H1 (cell line): ENCODE results near the gene TAF12. TPM values are rescaled to one million over a fixed set of nuclear protein-coding genes. Genes with fewer than 3 reads are reported as not detected.

Experiments
- CTCF ChIA-PET: fragments of 300-600 bp; sonication (Branson Sonifier 250); formaldehyde crosslinking; loops from one replicate; lab custom pipeline; 2021; ENCODE audit not compliant: partially characterized antibody; lab: Charles Lee
- POLR2A ChIA-PET: fragments of 300-600 bp; sonication (Branson Sonifier 250); formaldehyde crosslinking; loops from one replicate; lab custom pipeline; 2021; ENCODE audit warnings: inconsistent platforms; ENCODE audit not compliant: partially characterized antibody; lab: Charles Lee
- DNase-seq, 2 experiments: peaks; one replicate each; pipeline versions ENCODE4 v3.0.0 to v3.0.0-alpha.2; 2010 to 2022; ENCODE audit warnings: low spot score in 2 of 2, low read depth in 1 of 2, mixed read lengths in 1 of 2
- FAIRE-seq: peaks from 2 replicates; lab custom pipeline; 2011; peaks lifted over from hg19 to GRCh38; lab: Jason Lieb, UNC
- H2AFZ ChIP-seq: 2 replicates; pipeline ENCODE4 v1.8.1; 2012; ENCODE audit warnings: low read length, inconsistent platforms
- H2AK5ac ChIP-seq: 2 replicates; pipeline ENCODE4 v1.6.1; 2013; ENCODE audit warnings: low read depth, low read length
- H2BK120ac ChIP-seq: replicated peaks from 2 replicates; pipeline ENCODE3; 2013; ENCODE audit warnings: low read depth, low read length, inconsistent platforms
- H2BK12ac ChIP-seq: 2 replicates; pipeline ENCODE4 v1.6.1; 2013; ENCODE audit warnings: low read depth, low read length
- H2BK15ac ChIP-seq: 2 replicates; pipeline ENCODE4 v1.6.1; 2013; ENCODE audit warnings: low read length
- H2BK20ac ChIP-seq: 2 replicates; pipeline ENCODE4 v1.6.1; 2013; ENCODE audit warnings: low read length
- H2BK5ac ChIP-seq: 2 replicates; pipeline ENCODE4 v1.6.1; 2013; ENCODE audit warnings: low read depth, low read length
- H3K14ac ChIP-seq: 2 replicates; pipeline ENCODE4 v1.6.1; 2013; ENCODE audit warnings: inconsistent platforms; ENCODE audit not compliant: insufficient read length
- H3K18ac ChIP-seq: 2 replicates; pipeline ENCODE4 v1.6.1; 2013; ENCODE audit warnings: low read length; ENCODE audit errors: extremely low read depth
- H3K23ac ChIP-seq: 2 replicates; pipeline ENCODE4 v1.6.1; 2013; ENCODE audit warnings: inconsistent platforms; ENCODE audit not compliant: insufficient read length
- H3K23me2 ChIP-seq: 2 replicates; pipeline ENCODE4 v1.6.1; 2013; ENCODE audit warnings: low read depth, low read length
- H3K27ac ChIP-seq: 2 replicates; pipeline ENCODE4 v1.6.1; 2011; ENCODE audit warnings: low read depth, low read length, inconsistent platforms
- H3K27me3 ChIP-seq, 4 experiments: replicated peaks in 1 of 4; 1 replicate in 1 of 4; 2 replicates in 3 of 4; pipeline versions ENCODE4 v1.6.1 to v1.8.1; 2011 to 2013; ENCODE audit warnings: low read length in 3 of 4, mild to moderate bottlenecking in 3 of 4, inconsistent platforms in 2 of 4, mixed read lengths in 2 of 4, moderate library complexity in 1 of 4; ENCODE audit not compliant: control insufficient read depth in 3 of 4, insufficient read depth in 3 of 4; ENCODE audit errors: extremely low read depth in 1 of 4
- H3K36me3 ChIP-seq, 4 experiments: 2 replicates each; pipeline versions ENCODE4 v1.6.1 to v1.8.1; 2011 to 2013; ENCODE audit warnings: mild to moderate bottlenecking in 4 of 4, low read length in 3 of 4, moderate library complexity in 2 of 4, control low read depth in 1 of 4, inconsistent platforms in 1 of 4; ENCODE audit not compliant: insufficient read depth in 4 of 4, control insufficient read depth in 2 of 4
- H3K4ac ChIP-seq: replicated peaks from 2 replicates; pipeline ENCODE3; 2013; ENCODE audit warnings: low read length, low read depth, mixed read lengths, inconsistent platforms; ENCODE audit not compliant: insufficient read length
- H3K4me1 ChIP-seq, 4 experiments: replicated peaks in 1 of 4; 1 replicate in 1 of 4; 2 replicates in 3 of 4; pipeline versions ENCODE4 v1.6.1 to v1.8.1; 2011 to 2013; ENCODE audit warnings: low read length in 3 of 4, inconsistent platforms in 2 of 4, mixed read lengths in 1 of 4; ENCODE audit not compliant: insufficient read depth in 4 of 4, control insufficient read depth in 3 of 4
- H3K4me2 ChIP-seq, 2 experiments: 2 replicates each; pipeline versions ENCODE4 v1.6.1 to v1.8.1; 2011 to 2013; ENCODE audit warnings: low read depth in 2 of 2, low read length in 2 of 2, control low read depth in 1 of 2, inconsistent platforms in 1 of 2, mild to moderate bottlenecking in 1 of 2; ENCODE audit not compliant: insufficient read depth in 1 of 2
- H3K4me3 ChIP-seq, 4 experiments: fragments of 200-600, 300-600 bp in 1 of 4; sonication (generic), shearing (Covaris generic), sonication (Bioruptor Twin) in 1 of 4; 2 replicates each; pipeline versions ENCODE4 v1.5.1 to v1.8.1; 2011 to 2016; ENCODE audit warnings: low read length in 4 of 4, low read depth in 3 of 4, control low read depth in 2 of 4, inconsistent platforms in 2 of 4, mild to moderate bottlenecking in 2 of 4, mixed read lengths in 1 of 4, moderate library complexity in 1 of 4; ENCODE audit not compliant: insufficient read depth in 2 of 4; ENCODE audit errors: extremely low read depth in 1 of 4
- H3K56ac ChIP-seq: replicated peaks from 2 replicates; pipeline ENCODE3; 2013; ENCODE audit warnings: low read depth, mild to moderate bottlenecking, mixed read lengths, low read length, inconsistent platforms; ENCODE audit not compliant: insufficient read length
- H3K79me1 ChIP-seq: 2 replicates; pipeline ENCODE4 v1.6.1; 2013; ENCODE audit warnings: low read depth, low read length, control low read depth
- H3K79me2 ChIP-seq, 2 experiments: 2 replicates each; pipeline versions ENCODE4 v1.6.1 to v1.8.1; 2012 to 2013; ENCODE audit warnings: low read length in 2 of 2, mild to moderate bottlenecking in 2 of 2, inconsistent platforms in 1 of 2; ENCODE audit not compliant: insufficient read depth in 2 of 2, control insufficient read depth in 1 of 2
- H3K9ac ChIP-seq, 4 experiments: replicated peaks in 1 of 4; 1 replicate in 1 of 4; 2 replicates in 3 of 4; pipeline versions ENCODE4 v1.6.1 to v1.8.1; 2011 to 2013; ENCODE audit warnings: low read depth in 3 of 4, low read length in 3 of 4, control low read depth in 2 of 4, mild to moderate bottlenecking in 2 of 4, moderate library complexity in 2 of 4, inconsistent platforms in 1 of 4; ENCODE audit errors: extremely low read depth in 1 of 4
- H3K9me3 ChIP-seq, 2 experiments: 2 replicates each; pipeline versions ENCODE4 v1.6.1 to v1.8.1; 2012 to 2013; ENCODE audit warnings: mild to moderate bottlenecking in 2 of 2, moderate library complexity in 2 of 2, control low read depth in 1 of 2, inconsistent platforms in 1 of 2, low read depth in 1 of 2, low read length in 1 of 2, mixed read lengths in 1 of 2; ENCODE audit not compliant: insufficient read depth in 2 of 2
- H4K20me1 ChIP-seq, 2 experiments: replicated peaks in 1 of 2; 2 replicates each; pipeline versions ENCODE3 to v1.8.1; 2011 to 2013; ENCODE audit warnings: inconsistent platforms in 2 of 2, low read length in 2 of 2, mild to moderate bottlenecking in 1 of 2; ENCODE audit not compliant: insufficient read depth in 2 of 2, control insufficient read depth in 1 of 2
- H4K5ac ChIP-seq: 2 replicates; pipeline ENCODE4 v1.6.1; 2013; ENCODE audit warnings: low read length, low read depth, mixed read lengths, inconsistent platforms; ENCODE audit not compliant: insufficient read length
- H4K8ac ChIP-seq: 2 replicates; pipeline ENCODE4 v1.8.0; 2013; ENCODE audit warnings: mild to moderate bottlenecking, moderate library complexity, low read length, inconsistent platforms; ENCODE audit not compliant: insufficient read depth; ENCODE audit errors: extremely low read depth
- H4K91ac ChIP-seq: replicated peaks from 2 replicates; pipeline ENCODE3; 2013; ENCODE audit warnings: low read length, mixed read lengths, inconsistent platforms; ENCODE audit not compliant: insufficient read length
- JUN ChIP-seq: IDR thresholded peaks from 2 replicates; pipeline ENCODE4 v1.6.1; 2011; ENCODE audit warnings: low read depth, mild to moderate bottlenecking, improper control_type of control experiment, low read length
- POLR2A ChIP-seq, 2 experiments: IDR thresholded peaks; 1 replicate in 1 of 2; 2 replicates in 1 of 2; pipeline ENCODE4 v1.6.1; 2011; ENCODE audit warnings: low read depth in 2 of 2, low read length in 2 of 2, mild to moderate bottlenecking in 2 of 2; ENCODE audit errors: control extremely low read depth in 1 of 2
- SRF ChIP-seq: IDR thresholded peaks from 2 replicates; pipeline ENCODE4 v1.6.1; 2011; ENCODE audit warnings: mild to moderate bottlenecking, low read depth, low read length, moderate library complexity
- WGBS, 2 experiments: shearing (Covaris generic) in 1 of 2; methylation state at CpG; one replicate each; pipeline versions ENCODE4 v1.1.6 to v1.1.7; 2013 to 2015; ENCODE audit warnings: low lambda C conversion rate in 2 of 2, mixed read lengths in 2 of 2, inconsistent platforms in 1 of 2, low coverage in 1 of 2, missing lambda C conversion rate in 1 of 2; ENCODE audit not compliant: insufficient replicate concordance in 2 of 2, insufficient coverage in 1 of 2, insufficient read length in 1 of 2; ENCODE audit errors: extremely low coverage in 1 of 2, missing lambda C conversion rate in 1 of 2; 5-methylcytosine and 5-hydroxymethylcytosine counted together
- polyA plus RNA-seq, 7 experiments: library from polyadenylated mRNA; depleted of rRNA in 3 of 7; stranded (reverse) in 5 of 7; unstranded in 2 of 7; fragments of >200 nt in 5 of 7; fragments of 200-250 nt in 2 of 7; gene quantifications; 1 replicate in 5 of 7; 2 replicates in 1 of 7; 4 replicates in 1 of 7; pipeline versions ENCODE4 v1.2.1 to v1.2.3, GENCODE V29; 2011 to 2013; ENCODE audit warnings: missing spikeins in 2 of 7, mixed read lengths in 2 of 7
- total RNA-seq: library from RNA; stranded (reverse); fragmentation: NEBNext Ultra II Directional; extraction: Animal tissue kit (Norgen Biotek cat#: 25700); gene quantifications from 2 replicates; pipeline ENCODE4 v1.2.1, GENCODE V29; 2021

Gene TAF12
- total and polyA plus RNA-seq, 2 of the 8 experiments (the other 6 are each of a cell fraction or from before 2014, with no cell fraction given), result 25.1 to 27.2 TPM

GRCh38 chr1:28579401-28579800 is 63.5 kb downstream of the TAF12 start:
- DNase-seq (no peak), FAIRE-seq (no peak)
- no peak overlapping the region for H4K5ac ChIP-seq
- H3K79me2 ChIP-seq, result peaks cover 10 to 21% of the 10 kb centered on the region in 2 experiments
- H3K4ac ChIP-seq, result no peak overlapping the region
- no peak overlapping the region for H2BK15ac ChIP-seq
- H4K8ac ChIP-seq, result no peak overlapping the region
- no peak overlapping the region for H3K9ac ChIP-seq
- peak overlapping the region; percentile 75 to 90 for H3K4me2 ChIP-seq
- H3K4me1 ChIP-seq, result peaks cover 0 to 11% (median 6%) of the 10 kb centered on the region in 4 experiments; a peak in 4 of 7 replicates
- WGBS, 2 experiments, result 86% methylated on average over 1 of the region's 1 CpG; no CpG with 5 or more reads in 1 of the 2 experiments
- no peaks in the 10 kb centered on the region for H3K9me3 ChIP-seq
- H2BK12ac ChIP-seq, result no peak overlapping the region
- no peak overlapping the region for H3K18ac ChIP-seq
- H3K23ac ChIP-seq, result no peak overlapping the region
- no peak overlapping the region for H3K56ac ChIP-seq
- H4K20me1 ChIP-seq, result peaks cover 15 to 23% of the 10 kb centered on the region in 2 experiments
- POLR2A ChIA-PET, result interaction anchor here (0.6 to 23.4 kb wide), 12 partner anchors 18 to 562 kb away, joined by 3 to 660 read pairs (median 15); partner anchors contain the start of genes RAB42, RCC1, RNU11 and TAF12
- no peak overlapping the region for H2BK20ac ChIP-seq
- peaks cover 19 to 50% (median 36%) of the 10 kb centered on the region in 4 experiments for H3K36me3 ChIP-seq
- H2AFZ ChIP-seq, result no peak overlapping the region
- CTCF ChIA-PET, result interaction anchor here (0.7 to 9.7 kb wide), 10 partner anchors 11 to 330 kb away, joined by 3 to 73 read pairs (median 4); no protein-coding TSS in a partner anchor
- H2AK5ac ChIP-seq, result no peak overlapping the region
- peaks cover 15% of the 10 kb centered on the region for H3K23me2 ChIP-seq
- no peak overlapping the region for H3K27ac ChIP-seq
- TF ChIP-seq SRF, result no peak
- no peak for TF ChIP-seq JUN
- TF ChIP-seq POLR2A (IDR thresholded peaks at IDR 0.05; ENCODE audit: control extremely low read depth in 1 of 2, low read depth in 2 of 2, low read length in 2 of 2), result peak in 1 of 2 experiments; percentile 22; a peak in 1 of 3 replicates
- H3K14ac ChIP-seq, result no peak overlapping the region
- H2BK120ac ChIP-seq, result no peak overlapping the region
- H3K4me3 ChIP-seq, result peak overlapping the region in 2 of 4 experiments; percentile 90 to 94; a peak in 3 of 8 replicates
- H3K79me1 ChIP-seq, result peaks cover 4% of the 10 kb centered on the region; the same call in 1 of the 2 replicates
- H4K91ac ChIP-seq, result no peak overlapping the region
- no peak overlapping the region for H2BK5ac ChIP-seq
- peaks cover 0 to 4% (median 2%) of the 10 kb centered on the region in 4 experiments; a peak in 2 of 7 replicates for H3K27me3 ChIP-seq
